ENCODE measurements around the gene VAV3. TPM values are rescaled to one million over a fixed set of nuclear protein-coding genes. Genes with fewer than 3 reads are reported as not detected.

VAV3 gene
- total and polyA plus RNA-seq, 10 of the 15 experiments (the other 5 are each of a cell fraction or from before 2014, with no cell fraction given) = 0.84 to 5.5 (median 3.4) TPM

GRCh38 chr1:107626073-107626796, 338.7 kb downstream of the VAV3 start:
- Histone ChIP-seq H3K36me3 (ENCODE audit: control insufficient read depth in 2 of 2, insufficient read depth in 2 of 2, low read length in 1 of 2) (no peaks in the 10 kb centered on the region), H3K27ac (ENCODE audit: control insufficient read depth, insufficient read depth) (0 out of 2 replicates have a peak overlapping the region, but pooled peaks have one; percentile 11), H2AFZ (ENCODE audit: control insufficient read depth, low read depth, low read length) (no peak overlapping the region), H3K79me2 (ENCODE audit: control insufficient read depth, insufficient read depth, low read length) (no peaks in the 10 kb centered on the region), H3K9ac (ENCODE audit: control insufficient read depth, insufficient read depth, low read length) (no peak overlapping the region), H3K4me1 (ENCODE audit: control insufficient read depth, insufficient read depth, low read length) (peaks cover 9% of the 10 kb centered on the region), H3K4me2 (ENCODE audit: control insufficient read depth, insufficient read depth) (peak overlapping the region; percentile 0; the same call in 1 of the 2 replicates), H4K20me1 (ENCODE audit: control insufficient read depth, insufficient read depth) (no peaks in the 10 kb centered on the region), H3K4me3 (no peak overlapping the region), H3K9me3 (replicated peaks; ENCODE audit: control insufficient read depth, insufficient read depth, low read length) (no peaks in the 10 kb centered on the region), H3K27me3 (replicated peaks in 1 of 2; ENCODE audit: control insufficient read depth in 2 of 2, insufficient read depth in 2 of 2, low read length in 1 of 2) (no peaks in the 10 kb centered on the region)
- ChIA-PET CTCF (interaction anchor here (1.0 to 1.1 kb wide), 2 partner anchors 9 to 154 kb away, joined by 3 read pairs; no protein-coding TSS in a partner anchor), POLR2A (no interaction called here), RAD21 (ENCODE audit: unreplicated experiment) (no interaction called here), SMC1A (ENCODE audit: uncharacterized antibody, unreplicated experiment) (interaction anchor here (1.1 to 1.3 kb wide), 3 partner anchors 22 to 126 kb away, joined by 3 read pairs; no protein-coding TSS in a partner anchor)
- no peak for TF ChIP-seq HDGF (IDR thresholded peaks at IDR 0.05)
- TF ChIP-seq SPI1 (IDR thresholded peaks at IDR 0.05; ENCODE audit: borderline replicate concordance, insufficient read depth, low read depth, low read length) = peak; percentile 64; the same call in 1 of the 2 replicates
- TF ChIP-seq USF2 (IDR thresholded peaks at IDR 0.05; ENCODE audit: borderline replicate concordance, low read depth, low read length) = no peak
- TF ChIP-seq EED (IDR thresholded peaks at IDR 0.05; ENCODE audit: low read depth) = peak; percentile 71
- peak; percentile 9; the same call in 1 of the 2 replicates for TF ChIP-seq JUND (IDR thresholded peaks at IDR 0.05; ENCODE audit: low read depth, low read length)
- TF ChIP-seq JUNB (IDR thresholded peaks at IDR 0.05) = peak; percentile 82
- no peak for TF ChIP-seq SIX5 (IDR thresholded peaks at IDR 0.05; ENCODE audit: low read depth, low read length, severe bottlenecking)
- 0 out of 4 replicates have a peak, but pooled peaks of 1 of the 2 experiments have one; percentile 18 for TF ChIP-seq IKZF2 (IDR thresholded peaks at IDR 0.05)
- TF ChIP-seq BCLAF1 (IDR thresholded peaks at IDR 0.05) = no peak
- TF ChIP-seq EZH2 (IDR thresholded peaks at IDR 0.05; ENCODE audit: borderline replicate concordance, control insufficient read depth, low read depth, low read length) = no peak
- TF ChIP-seq ZNF24 (IDR thresholded peaks at IDR 0.05) = no peak
- no peak for TF ChIP-seq CHD1 (IDR thresholded peaks at IDR 0.05; ENCODE audit: low read depth, low read length)
- TF ChIP-seq YY1 (IDR thresholded peaks at IDR 0.05; ENCODE audit: low read depth, low read length) = no peak
- TF ChIP-seq CREM (IDR thresholded peaks at IDR 0.05; ENCODE audit: low read depth) = peak; percentile 53; the same call in 1 of the 2 replicates
- TF ChIP-seq ZNF207 (IDR thresholded peaks at IDR 0.05; ENCODE audit: borderline replicate concordance) = no peak
- no peak for TF ChIP-seq ATF3 (IDR thresholded peaks at IDR 0.05; ENCODE audit: borderline replicate concordance, extremely low read depth, low read depth, low read length)
- peak; percentile 58; the same call in 1 of the 2 replicates for TF ChIP-seq RUNX3 (IDR thresholded peaks at IDR 0.05; ENCODE audit: low read length)
- FAIRE-seq (no peak), ATAC-seq (peak; percentile 89), DNase-seq (ENCODE audit: low read depth, low spot score) (peak; percentile 8)
- intact Hi-C loops (cut with micrococcal nuclease; ENCODE audit: unreplicated experiment) (no loop called here), in situ Hi-C loops (cut with MboI) (no loop called here)
- BruUV-seq (replicated peaks) = no TSS peak
- 19% methylated on average over 2 of the region's 2 CpGs for WGBS (ENCODE audit: insufficient coverage, insufficient replicate concordance, low lambda C conversion rate, missing lambda C conversion rate)

All from GM12878 (cell line).